ENCODE results near the gene SLAIN2. TPM values are rescaled to one million over a fixed set of nuclear protein-coding genes. Genes with fewer than 3 reads are reported as not detected.

The SLAIN2 gene
- total RNA-seq, 1 experiment from 2014 or later, result 30.8 TPM

DNA sequence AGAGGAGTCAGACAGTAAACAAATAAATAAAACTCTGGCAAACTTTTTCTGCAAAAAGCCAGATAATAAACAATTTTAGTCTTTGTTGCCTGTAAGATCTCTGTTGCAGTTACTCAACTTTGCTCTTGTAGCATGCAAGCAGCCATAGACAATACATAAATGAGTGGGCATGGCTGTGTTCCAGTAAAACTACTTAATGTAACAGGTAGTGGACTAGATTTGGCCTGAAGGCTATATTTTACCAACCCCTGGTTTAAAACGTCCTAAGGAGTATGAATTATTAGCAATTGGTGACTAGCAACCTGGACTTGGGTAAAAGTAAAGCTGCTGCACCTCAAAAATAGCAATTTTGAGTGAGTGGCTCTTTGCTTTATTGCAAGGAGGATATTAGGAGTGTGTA is 30.9 kb downstream of the SLAIN2 start:
- no peak overlapping the region for H2AFZ ChIP-seq (ENCODE audit: low read length)
- H4K8ac ChIP-seq (replicated peaks; ENCODE audit: insufficient read length, low read depth, low read length), result no peak overlapping the region
- H2BK15ac ChIP-seq (ENCODE audit: low read depth, low read length), result no peak overlapping the region
- no peak overlapping the region for H2BK5ac ChIP-seq (ENCODE audit: insufficient read length, low read length)
- no peak for TF ChIP-seq CTCF (conservative IDR thresholded peaks at IDR 0.05)
- no peak overlapping the region for H4K5ac ChIP-seq (ENCODE audit: insufficient read length, low read depth, low read length)
- H3K27ac ChIP-seq (ENCODE audit: insufficient read length, low read depth, low read length), result no peak overlapping the region
- Mint-ChIP-seq H3K4me1 (peaks cover 25 to 28% of the 10 kb centered on the region in 2 experiments), H3K36me3 (ENCODE audit: insufficient read depth in 1 of 3, low read depth in 3 of 3) (peaks cover 0 to 4% (median 2%) of the 10 kb centered on the region in 3 experiments; a peak in 2 of 7 replicates), H3K4me3 (no peak overlapping the region), H3K9me3 (no peaks in the 10 kb centered on the region), H3K27me3 (ENCODE audit: low read depth) (no peaks in the 10 kb centered on the region), H3K27ac (no peak overlapping the region)
- no peak overlapping the region for H2AK5ac ChIP-seq (ENCODE audit: insufficient read length, low read length)
- H3T11ph ChIP-seq (ENCODE audit: low read length), result no peak overlapping the region
- no peak overlapping the region for H2BK20ac ChIP-seq (ENCODE audit: low read depth, low read length, poor library complexity, severe bottlenecking)
- no peak overlapping the region for H3K56ac ChIP-seq (ENCODE audit: insufficient read length, low read depth, low read length)
- peaks cover 3% of the 10 kb centered on the region for H3K79me1 ChIP-seq (ENCODE audit: insufficient read depth, low read depth, low read length, poor library complexity, severe bottlenecking)
- no peaks in the 10 kb centered on the region for H3K23me2 ChIP-seq (ENCODE audit: insufficient read length, low read depth, low read length, poor library complexity, severe bottlenecking)
- peaks cover 1% of the 10 kb centered on the region; the same call in 1 of the 2 replicates for H3K79me2 ChIP-seq (ENCODE audit: insufficient read depth, low read length)
- WGBS (ENCODE audit: extremely low coverage, insufficient read length, low lambda C conversion rate), result no CpG with 5 or more reads among the region's 1 CpG
- H3K4ac ChIP-seq (ENCODE audit: low read depth, low read length), result no peak overlapping the region
- H3K4me2 ChIP-seq (ENCODE audit: insufficient read depth, insufficient read length, low read length), result no peak overlapping the region
- no peaks in the 10 kb centered on the region for H3K4me1 ChIP-seq (ENCODE audit: insufficient read depth, low read length)
- no peaks in the 10 kb centered on the region for H3K9me3 ChIP-seq (ENCODE audit: control insufficient read depth, low read depth, low read length)
- no peak for DNase-seq
- H2BK12ac ChIP-seq (ENCODE audit: insufficient read length, low read depth, low read length), result no peak overlapping the region
- H4K20me1 ChIP-seq (ENCODE audit: control insufficient read depth, insufficient read depth, insufficient read length), result no peaks in the 10 kb centered on the region
- H3K18ac ChIP-seq (ENCODE audit: insufficient read length, low read depth, low read length), result no peak overlapping the region
- no peak overlapping the region for H3K23ac ChIP-seq (ENCODE audit: insufficient read length, low read depth, low read length)
- H3K27me3 ChIP-seq (ENCODE audit: insufficient read depth, low read length), result no peaks in the 10 kb centered on the region
- no peak overlapping the region for H2BK120ac ChIP-seq (ENCODE audit: low read depth, low read length, poor library complexity, severe bottlenecking)
- H3K9ac ChIP-seq (ENCODE audit: extremely low read depth, insufficient read length, low read length), result no peak overlapping the region
- no peak overlapping the region for H3K14ac ChIP-seq (ENCODE audit: insufficient read depth, low read length)
- no peak overlapping the region for H4K91ac ChIP-seq (ENCODE audit: insufficient read length, low read depth, low read length)

All from H9 (cell line).